GM12878 (cell line): ENCODE data around the gene PPL. TPM values are rescaled to one million over a fixed set of nuclear protein-coding genes. Genes with fewer than 3 reads are reported as not detected.

ENCODE experiments used
- ATAC-seq: fragments of 200-7000 bp; cut with Tn5 transposase; 3 replicates; pipeline ENCODE4 v1.9.1; 2020; ENCODE audit warnings: mild to moderate bottlenecking, moderate library complexity
- BruUV-seq: library from RNA; stranded (reverse); fragments of 400-500 nt; replicated peaks from 2 replicates; lab custom pipeline; 2021; lab: Mats Ljungman, UMichigan
- CTCF ChIA-PET: fragments of 300-600 bp; sonication (Branson Sonifier 250); formaldehyde crosslinking; extraction: SDS; loops from one replicate; lab custom pipeline; 2021; ENCODE audit warnings: inconsistent platforms; lab: Yijun Ruan, JAX
- POLR2A ChIA-PET: fragments of 350-600 bp; formaldehyde crosslinking; extraction: SDS; loops from one replicate; lab custom pipeline; 2021; ENCODE audit warnings: inconsistent platforms; lab: Charles Lee
- RAD21 ChIA-PET: fragments of 300-600 bp; sonication (Branson Sonifier 250); formaldehyde crosslinking; loops from one replicate; lab custom pipeline; 2023; ENCODE audit warnings: antibody characterized with exemption; ENCODE audit not compliant: unreplicated experiment; lab: Charles Lee
- SMC1A ChIA-PET: fragments of 300-600 bp; sonication (Branson Sonifier 250); formaldehyde crosslinking; loops from one replicate; lab custom pipeline; 2023; ENCODE audit not compliant: unreplicated experiment, uncharacterized antibody; lab: Charles Lee
- DNase-seq: peaks from one replicate; pipeline ENCODE4 v3.0.0-alpha.2; 2011; ENCODE audit warnings: low read depth, low spot score
- FAIRE-seq: peaks from 3 replicates; lab custom pipeline; 2011; peaks lifted over from hg19 to GRCh38; lab: Jason Lieb, UNC
- H2AFZ ChIP-seq: 2 replicates; pipeline ENCODE4 v1.6.0; 2011; ENCODE audit warnings: low read depth, low read length, control low read depth; ENCODE audit not compliant: control insufficient read depth
- H3K27ac ChIP-seq: 2 replicates; pipeline ENCODE4 v1.5.1; 2011; ENCODE audit warnings: control low read depth; ENCODE audit not compliant: control insufficient read depth, insufficient read depth
- H3K27me3 ChIP-seq, 2 experiments: replicated peaks in 1 of 2; 2 replicates each; pipeline versions ENCODE4 v1.6.0 to v1.6.1; 2011; ENCODE audit warnings: low read length in 1 of 2; ENCODE audit not compliant: control insufficient read depth in 2 of 2, insufficient read depth in 2 of 2
- H3K36me3 ChIP-seq, 2 experiments: 2 replicates each; pipeline ENCODE4 v1.5.1; 2011; ENCODE audit warnings: low read length in 1 of 2; ENCODE audit not compliant: control insufficient read depth in 2 of 2, insufficient read depth in 2 of 2
- H3K4me1 ChIP-seq: 2 replicates; pipeline ENCODE4 v1.6.1; 2011; ENCODE audit warnings: mild to moderate bottlenecking, low read length, moderate library complexity, mixed read lengths; ENCODE audit not compliant: control insufficient read depth, insufficient read depth
- H3K4me2 ChIP-seq: 2 replicates; pipeline ENCODE4 v1.6.0; 2011; ENCODE audit warnings: control low read depth; ENCODE audit not compliant: control insufficient read depth, insufficient read depth
- H3K4me3 ChIP-seq: fragments of 200-600 bp; sonication (generic); 2 replicates; pipeline ENCODE4 v1.5.1; 2016
- H3K79me2 ChIP-seq: 2 replicates; pipeline ENCODE4 v1.6.0; 2011; ENCODE audit warnings: low read length; ENCODE audit not compliant: control insufficient read depth, insufficient read depth
- H3K9ac ChIP-seq: 2 replicates; pipeline ENCODE4 v1.8.0; 2011; ENCODE audit warnings: low read length, control low read depth, mixed read lengths; ENCODE audit not compliant: control insufficient read depth, insufficient read depth
- H3K9me3 ChIP-seq: replicated peaks from 3 replicates; pipeline ENCODE4 v1.5.1; 2011; ENCODE audit warnings: mild to moderate bottlenecking, low read length; ENCODE audit not compliant: control insufficient read depth, insufficient read depth
- H4K20me1 ChIP-seq: 2 replicates; pipeline ENCODE4 v1.6.0; 2011; ENCODE audit not compliant: control insufficient read depth, insufficient read depth
- POLR2AphosphoS5 ChIP-seq: IDR thresholded peaks from 2 replicates; pipeline ENCODE4 v1.6.1; 2011; ENCODE audit warnings: mild to moderate bottlenecking, low read length, inconsistent platforms
- PRDM15 ChIP-seq: fragments of 450-650 bp; formaldehyde crosslinking; IDR thresholded peaks from 2 replicates; pipeline ENCODE4 v1.4.0; 2020; ENCODE audit warnings: mild to moderate bottlenecking, moderate library complexity
- WGBS: methylation state at CpG from one replicate; pipeline ENCODE4 v1.1.6; 2016; ENCODE audit warnings: low lambda C conversion rate; ENCODE audit not compliant: insufficient replicate concordance, insufficient coverage; ENCODE audit errors: missing lambda C conversion rate; 5-methylcytosine and 5-hydroxymethylcytosine counted together
- in situ Hi-C: fragments of 300-500 bp; cut with MboI; formaldehyde crosslinking; loops from 9 replicates; pipeline ENCODE4 v1.14.3; 2018; ENCODE audit warnings: mixed read lengths
- intact Hi-C: fragments of 100-400 bp; cut with micrococcal nuclease; formaldehyde crosslinking; loops from one replicate; pipeline ENCODE4 v1.14.2; 2022; ENCODE audit not compliant: unreplicated experiment
- polyA plus RNA-seq, 11 experiments: library from polyadenylated mRNA; depleted of rRNA in 4 of 11; unstranded in 6 of 11; stranded (reverse) in 5 of 11; fragments of >200 nt; fragmentation: Nextera tagmentation in 4 of 11; fragmentation: Illumina TruSeq in 1 of 11; extraction: Ambion mirVana in 4 of 11; extraction: Trizol in 1 of 11; gene quantifications; 1 replicate in 1 of 11; 2 replicates in 10 of 11; pipeline versions ENCODE4 v1.2.1 to v1.2.3, GENCODE V29; 2011 to 2016; ENCODE audit warnings: inconsistent platforms in 2 of 11, missing spikeins in 2 of 11, low read depth in 1 of 11
- total RNA-seq, 4 experiments: library from RNA; depleted of rRNA in 3 of 4; stranded (reverse); fragments of >200 nt in 3 of 4; fragmentation: Illumina TruSeq in 1 of 4; extraction: Trizol in 1 of 4; gene quantifications; 2 replicates each; pipeline versions ENCODE4 v1.2.1 to v1.2.3, GENCODE V29; 2013 to 2021

Gene PPL
- total and polyA plus RNA-seq, 10 of the 15 experiments (the other 5 are each of a cell fraction or from before 2014, with no cell fraction given): 0.03 to 0.47 (median 0.05) TPM; not detected in 2

- no peak overlapping the region for H3K27ac ChIP-seq
- no peak overlapping the region for H2AFZ ChIP-seq
- 100% methylated on average over 2 of the region's 2 CpGs for WGBS
- no peaks in the 10 kb centered on the region for H3K27me3 ChIP-seq
- no TSS peak for BruUV-seq
- no peaks in the 10 kb centered on the region for H3K9me3 ChIP-seq
- CTCF ChIA-PET: no interaction called here
- no peaks in the 10 kb centered on the region for H4K20me1 ChIP-seq
- RAD21 ChIA-PET: interaction anchor here (1.5 kb wide), 1 partner anchor 102 kb away, joined by 4 read pairs; the partner anchor contains the start of genes ANKS3 and DNAAF8
- H3K36me3 ChIP-seq: peaks cover 9 to 34% of the 10 kb centered on the region in 2 experiments
- in situ Hi-C loops: no loop called here
- POLR2A ChIA-PET: no interaction called here
- intact Hi-C loops: no loop called here
- no peaks in the 10 kb centered on the region for H3K79me2 ChIP-seq
- SMC1A ChIA-PET: interaction anchor here (0.9 kb wide), 1 partner anchor 100 kb away, joined by 3 read pairs; no protein-coding TSS in a partner anchor
- FAIRE-seq (no peak), DNase-seq (no peak), ATAC-seq (no peak)
- no peak overlapping the region for H3K4me2 ChIP-seq
- H3K9ac ChIP-seq: no peak overlapping the region
- peaks cover 10% of the 10 kb centered on the region for H3K4me1 ChIP-seq
- H3K4me3 ChIP-seq: no peak overlapping the region
- TF ChIP-seq POLR2AphosphoS5 (0 out of 2 replicates have a peak, but pooled peaks have one; percentile 30), PRDM15 (CRISPR knock-in tag) (no peak)
- TF ChIP-seq, all 136 proteins: peak for 1
These were observed 100.2 kb downstream of the PPL start for GRCh38 chr16:4836727-4837126.
